HG03175 (cell line): ENCODE data around the gene DGKE.

Source experiments
- ATAC-seq: cut with Tn5 transposase; IDR thresholded peaks from one replicate; pipeline ENCODE4 v1.9.1; 2021; ENCODE audit warnings: mild to moderate bottlenecking, moderate library complexity; ENCODE audit not compliant: unreplicated experiment

DGKE gene

DNA sequence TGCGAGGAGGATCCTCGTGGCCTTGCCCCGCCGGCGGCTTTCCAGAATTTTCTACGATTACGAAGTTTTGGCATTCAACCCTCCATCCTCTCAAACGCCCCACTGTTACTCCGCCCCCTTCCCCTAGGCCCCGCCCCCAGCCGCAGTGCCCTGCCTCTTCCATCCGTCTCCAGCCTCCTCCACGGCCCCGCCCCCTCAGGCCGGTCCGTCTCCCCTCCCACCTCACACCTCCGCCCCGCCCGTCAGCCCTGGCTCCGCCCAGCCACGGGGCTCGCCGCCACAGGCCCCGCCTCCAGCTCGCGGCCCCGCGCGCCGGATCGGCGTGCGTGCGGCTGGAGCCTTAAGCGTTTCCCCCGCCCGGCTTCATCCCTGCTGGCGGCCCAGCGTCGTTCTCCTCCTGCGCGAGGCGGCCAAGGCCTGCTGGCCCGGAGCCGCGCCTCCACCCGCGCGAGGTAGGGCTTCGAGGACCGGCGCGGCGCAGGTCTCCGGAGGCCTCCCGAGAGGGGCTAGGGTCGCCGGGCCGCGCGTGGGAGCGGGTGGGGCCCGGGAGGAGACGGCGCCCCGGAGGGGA is at the start of gene DGKE, which contains the start of gene C17orf67:
DGKE (plus strand) TSS at position 343 of the 571 bp plus-strand sequence. CDS start 645 bp downstream, outside the sequence.
C17orf67 (minus strand) TSS at position 112 of the 571 bp plus-strand sequence. CDS start 18,110 bp downstream, outside the sequence.
- ATAC-seq = peak; percentile 70

DNA sequence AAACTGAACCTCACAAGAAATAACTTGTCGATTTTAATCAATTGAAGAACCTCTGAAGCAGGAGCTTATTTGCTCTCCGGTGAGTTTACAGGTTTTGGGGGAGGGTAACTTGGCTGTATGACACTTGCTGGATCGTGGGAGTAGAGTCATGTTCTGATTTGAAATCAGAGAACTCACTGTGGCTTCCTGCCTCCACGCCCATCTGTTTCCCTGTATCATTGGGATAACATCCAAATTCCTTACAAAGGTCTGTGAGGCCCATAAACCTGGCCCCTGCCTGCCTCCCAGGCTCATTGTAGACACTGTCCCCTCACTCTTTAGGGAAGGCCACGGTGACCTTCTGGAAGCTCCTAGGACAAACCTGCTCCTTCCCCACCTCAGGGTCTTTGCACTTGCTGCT is 48.5 kb upstream of the DGKE start:
- ATAC-seq = no peak

DNA sequence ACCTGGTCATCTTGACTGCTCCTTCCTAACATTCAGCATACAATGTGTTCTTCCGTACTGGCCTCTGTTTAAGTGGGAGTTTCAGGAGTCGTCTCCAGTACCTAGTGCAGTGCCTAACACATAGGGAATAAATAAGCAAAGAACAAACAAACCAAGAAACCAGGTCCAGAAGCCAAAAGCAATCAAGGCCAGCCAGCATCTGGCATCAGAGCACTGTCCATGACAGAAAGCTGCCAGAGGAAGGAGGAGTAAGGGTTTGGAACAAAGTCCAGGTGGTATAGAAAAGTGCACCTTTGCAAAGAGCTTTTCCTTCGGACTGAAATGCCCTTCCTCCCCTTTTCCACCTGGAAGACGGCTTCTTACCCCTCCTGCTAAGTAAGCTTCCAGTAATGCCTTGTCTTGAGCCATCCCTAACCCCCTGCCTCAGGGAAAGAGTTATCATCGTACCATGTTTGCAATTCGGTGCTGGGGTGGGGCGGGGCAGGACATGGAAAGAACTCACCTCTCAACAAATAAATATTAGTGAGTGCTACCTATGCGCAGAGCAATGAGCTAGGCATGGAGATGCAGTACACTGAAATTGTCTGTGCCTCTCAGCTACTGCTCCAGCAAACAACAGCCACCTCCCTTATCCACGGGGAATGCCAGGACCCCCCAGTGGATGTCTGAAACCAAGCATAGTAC is 47.8 kb upstream of the DGKE start:
- no peak for ATAC-seq

DNA sequence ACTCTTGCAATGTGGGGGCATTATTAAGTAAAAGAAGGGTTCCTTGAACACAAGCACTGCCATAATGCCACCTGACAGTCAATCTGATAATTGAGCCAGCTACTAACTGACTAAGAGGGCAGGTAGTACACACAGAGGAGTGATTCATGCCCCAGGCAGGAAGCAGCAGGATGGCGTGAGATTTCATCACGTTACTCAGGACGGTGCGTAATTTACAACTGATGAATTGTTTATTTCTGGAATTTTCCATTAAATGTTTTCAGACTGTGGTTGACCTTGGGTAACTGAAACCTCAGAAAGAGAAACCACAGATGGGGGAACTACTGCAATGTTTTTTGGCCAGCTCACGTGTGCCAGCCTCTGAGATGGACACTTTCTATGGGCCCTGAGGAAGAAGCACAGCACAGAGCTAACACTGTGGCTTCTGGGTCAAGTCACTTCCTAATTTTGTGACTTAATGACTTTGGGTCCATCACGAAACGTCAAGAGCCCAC is 46.9 kb upstream of the DGKE start:
- peak; percentile 83 for ATAC-seq

DNA sequence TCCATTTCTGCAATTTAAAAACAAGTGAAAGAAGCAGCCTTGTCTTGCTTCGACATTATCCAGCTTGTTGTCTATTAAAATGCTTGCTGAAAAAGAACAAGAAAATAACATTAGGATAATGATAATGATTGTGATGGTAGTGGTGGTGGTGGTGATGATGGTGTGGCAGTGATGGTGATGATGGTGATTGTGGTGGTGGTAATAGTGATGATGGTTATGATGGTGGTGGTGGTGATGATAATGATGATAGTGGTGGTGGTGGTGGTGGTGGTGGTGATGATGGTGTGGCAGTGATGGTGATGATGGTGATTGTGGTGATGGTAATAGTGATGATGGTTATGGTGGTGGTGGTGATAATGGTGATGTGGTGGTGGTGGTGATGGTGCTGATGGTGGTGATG is 41.7 kb upstream of the DGKE start:
- ATAC-seq = no peak

DNA sequence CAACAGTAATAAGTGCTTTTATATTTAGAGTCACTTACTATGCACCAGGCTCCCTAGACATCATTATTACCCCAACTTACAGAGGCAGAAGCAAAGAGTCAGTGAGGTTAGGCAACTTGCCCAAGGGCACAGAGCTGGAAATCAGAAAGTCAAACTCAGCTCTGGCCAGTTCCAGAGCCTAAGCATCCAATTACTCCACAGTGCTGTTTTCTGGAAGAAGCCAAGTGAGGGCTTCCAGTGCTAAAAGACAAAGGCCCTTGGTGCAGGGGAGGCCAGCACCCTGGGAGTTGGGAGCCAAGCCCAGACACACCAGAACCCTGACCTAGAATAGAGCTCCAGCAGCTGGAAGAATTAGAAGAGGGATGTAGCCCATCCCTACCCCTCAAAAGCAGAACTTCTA is 40.4 kb upstream of the DGKE start:
- no peak for ATAC-seq

DNA sequence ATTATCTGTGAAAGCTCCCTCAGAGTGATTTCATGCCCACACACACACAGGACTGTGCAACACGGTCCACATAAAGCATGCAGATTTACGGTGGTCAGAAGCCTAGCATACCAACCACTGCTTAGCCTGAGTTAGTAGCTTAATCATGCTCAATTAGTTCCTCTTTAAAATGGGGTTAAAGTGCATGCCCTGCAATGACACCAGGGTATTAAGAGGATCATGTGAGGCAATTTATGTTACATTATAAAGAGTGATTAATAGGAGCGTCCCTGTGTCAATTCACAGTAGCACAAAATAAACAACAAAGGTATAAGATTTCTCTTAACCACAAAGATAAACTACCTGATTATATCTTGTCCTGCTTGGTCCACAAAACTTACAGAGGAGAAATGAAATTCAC is 40.0 kb upstream of the DGKE start:
- no peak for ATAC-seq

DNA sequence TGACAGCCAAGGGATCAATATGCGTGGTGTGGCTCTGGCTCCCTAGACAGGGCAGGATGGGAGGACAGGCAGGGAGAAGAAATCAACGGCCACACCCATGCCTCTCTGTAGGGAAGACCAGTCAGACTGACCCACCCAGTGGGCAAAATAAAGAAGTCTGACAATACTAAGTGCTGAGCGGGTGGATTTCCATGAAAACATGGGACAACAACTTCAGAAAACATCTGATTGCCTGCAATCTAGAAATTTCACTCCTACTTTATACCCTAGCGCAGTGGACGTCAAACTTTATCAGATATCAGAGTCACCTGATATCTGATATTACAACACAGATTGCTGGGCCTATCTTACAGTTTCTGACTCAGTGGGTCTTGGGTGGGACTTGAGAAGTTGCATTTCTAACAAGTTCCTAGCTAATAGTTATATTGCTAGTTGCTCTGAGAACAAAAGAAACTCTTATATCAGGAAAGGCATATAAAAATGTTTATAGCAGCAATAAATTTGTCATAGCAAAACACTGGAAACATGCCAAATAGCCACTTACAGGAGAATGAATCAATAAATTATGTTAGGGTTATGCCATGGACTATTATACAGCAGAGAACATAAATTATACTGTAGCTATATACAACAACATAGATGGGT is 38.6 kb upstream of the DGKE start:
- ATAC-seq = no peak

DNA sequence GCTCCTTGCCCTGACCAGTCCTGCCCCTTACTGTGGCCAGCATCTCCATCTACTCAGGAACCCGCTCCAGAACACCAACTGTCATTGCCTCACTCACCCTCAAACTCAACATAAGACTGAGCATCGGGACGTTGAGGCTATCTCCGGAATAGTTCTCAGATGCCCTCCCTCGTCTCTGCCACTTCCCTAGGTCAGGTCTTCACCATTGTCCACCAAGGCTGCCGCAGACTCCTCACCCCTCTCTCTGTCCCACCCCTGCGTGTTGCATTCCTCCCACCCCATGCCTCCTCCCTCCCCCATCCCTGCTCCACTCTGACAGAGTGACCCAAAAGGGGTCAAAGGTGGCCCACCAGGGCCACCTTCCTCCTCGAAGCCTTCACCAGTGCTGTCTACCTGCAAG is 37.4 kb upstream of the DGKE start:
- no peak for ATAC-seq

DNA sequence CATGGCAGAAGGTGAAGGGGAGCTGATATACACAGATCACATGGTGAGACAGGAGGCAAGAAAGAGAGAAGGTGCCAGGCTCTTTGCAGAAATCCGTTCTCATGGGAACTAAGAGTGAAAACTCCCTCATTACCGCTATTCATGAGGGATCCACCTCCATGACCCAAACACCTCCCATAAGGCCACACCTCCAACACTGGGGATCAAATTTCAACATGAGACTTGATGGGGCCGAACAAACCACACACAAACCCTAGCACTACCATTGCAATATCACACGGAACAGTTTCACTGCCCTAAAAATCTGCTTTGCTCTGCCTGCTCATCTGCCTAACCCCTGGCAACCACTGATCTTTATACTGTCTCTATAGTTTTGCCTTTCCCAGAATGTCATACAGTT is 35.0 kb upstream of the DGKE start:
- no peak for ATAC-seq

DNA sequence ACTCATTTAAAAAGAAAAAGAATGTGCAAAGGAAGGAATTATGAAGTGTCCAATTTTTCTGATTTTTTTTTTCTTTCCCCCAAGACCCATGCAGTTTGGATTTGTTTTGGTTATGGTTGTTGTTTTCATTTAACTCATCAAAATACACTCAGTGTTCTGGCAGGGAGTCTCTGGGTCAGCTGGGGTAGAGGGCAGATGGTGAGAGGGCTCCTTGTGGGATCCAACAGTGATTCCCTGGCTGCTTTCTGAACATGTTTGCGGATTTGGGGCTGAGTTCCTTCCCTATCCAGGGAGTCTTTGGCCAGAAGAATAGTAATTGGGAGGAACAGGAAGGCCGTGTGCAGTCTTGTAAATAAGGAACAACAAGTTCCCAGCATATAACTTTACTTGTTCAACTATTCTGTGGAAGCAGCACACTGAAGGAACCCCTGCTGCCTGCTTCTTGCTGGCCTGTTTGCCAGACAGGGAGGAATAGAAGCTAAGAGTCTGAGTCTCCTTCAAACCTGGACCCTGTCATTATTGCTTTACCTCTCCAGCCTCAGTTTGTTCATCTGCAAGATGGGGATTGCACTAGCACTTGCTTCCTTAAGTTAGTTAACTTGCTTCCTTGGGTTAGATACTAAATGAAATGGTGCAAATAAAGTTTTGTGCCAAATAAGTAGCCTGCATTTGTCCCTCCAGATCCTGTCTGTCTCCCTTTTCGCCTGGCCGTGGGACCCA is 32.3 kb upstream of the DGKE start:
- no peak for ATAC-seq

DNA sequence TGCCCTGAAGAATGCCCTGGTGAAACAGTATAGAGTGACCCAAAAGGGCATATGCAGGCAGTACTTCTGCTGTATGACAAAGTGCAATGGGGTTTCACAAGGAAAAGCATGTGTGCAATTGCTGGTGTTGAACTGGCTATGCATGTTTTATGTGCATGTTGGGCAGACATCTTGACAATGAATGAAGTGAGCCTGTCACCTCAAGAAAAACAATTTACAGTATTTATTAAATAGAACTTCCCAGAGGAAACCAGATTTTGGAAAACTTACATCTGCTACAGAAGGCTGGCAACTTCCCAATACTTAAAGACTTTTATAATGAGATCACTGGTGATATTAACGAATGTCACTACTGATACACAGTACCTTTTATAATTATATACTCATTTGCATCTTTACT is 30.9 kb upstream of the DGKE start:
- no peak for ATAC-seq

DNA sequence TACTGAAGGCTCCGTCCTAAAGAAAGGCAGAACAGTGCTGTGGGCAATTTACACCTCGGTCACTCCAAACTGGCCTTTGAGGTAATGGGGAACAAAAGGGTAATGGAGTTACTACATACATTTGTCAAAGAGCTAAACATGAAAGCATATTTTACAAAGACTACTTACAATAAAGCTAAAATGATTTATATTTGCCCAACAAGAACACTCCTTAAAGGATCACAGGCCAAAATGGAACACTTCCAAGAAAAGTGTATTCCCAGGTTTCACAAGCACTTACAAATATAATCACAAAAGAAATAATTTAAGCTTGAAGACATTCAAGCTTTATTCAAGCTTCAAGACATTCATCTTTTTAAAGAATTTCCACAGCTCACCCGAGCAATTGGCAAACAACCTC is 29.5 kb upstream of the DGKE start:
- no peak for ATAC-seq

DNA sequence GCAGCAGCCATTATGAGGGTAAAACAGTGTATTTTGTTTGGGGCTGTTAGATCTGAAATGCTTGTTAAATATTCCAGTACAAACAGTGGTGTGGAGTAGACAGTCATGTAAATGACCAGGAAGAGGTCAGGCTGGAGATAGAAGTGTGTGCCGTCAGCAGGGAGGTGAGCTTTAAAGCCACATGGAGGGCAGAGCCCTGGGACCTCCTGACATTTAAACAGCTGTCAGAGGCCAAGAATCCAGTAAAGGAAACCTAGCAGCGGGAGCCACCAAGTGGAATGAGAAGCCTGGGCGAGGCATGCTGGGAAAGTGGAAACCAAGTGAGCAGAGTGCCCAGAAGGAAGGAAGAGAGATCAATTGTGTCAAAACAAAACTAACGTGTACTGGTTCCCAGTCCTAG is 27.0 kb upstream of the DGKE start:
- no peak for ATAC-seq

DNA sequence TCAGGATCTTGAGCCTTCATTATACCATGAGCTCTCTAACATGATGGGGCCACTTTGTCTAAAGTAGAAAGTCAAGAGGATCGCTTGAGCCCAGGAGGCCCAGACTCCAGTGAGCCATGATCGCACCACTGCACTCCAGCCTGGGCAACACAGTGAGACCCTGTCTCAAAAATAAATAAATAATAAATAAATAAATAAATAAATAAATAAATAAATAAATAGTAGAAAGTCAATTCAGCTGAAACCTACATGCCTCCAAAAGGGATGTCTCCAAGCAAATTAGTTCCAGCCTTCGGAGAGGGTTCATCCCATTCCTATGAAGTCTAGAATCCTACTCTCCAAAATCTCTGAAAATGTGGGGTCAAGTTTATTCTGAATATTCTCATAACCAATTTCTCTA is 26.2 kb upstream of the DGKE start:
- ATAC-seq = no peak

DNA sequence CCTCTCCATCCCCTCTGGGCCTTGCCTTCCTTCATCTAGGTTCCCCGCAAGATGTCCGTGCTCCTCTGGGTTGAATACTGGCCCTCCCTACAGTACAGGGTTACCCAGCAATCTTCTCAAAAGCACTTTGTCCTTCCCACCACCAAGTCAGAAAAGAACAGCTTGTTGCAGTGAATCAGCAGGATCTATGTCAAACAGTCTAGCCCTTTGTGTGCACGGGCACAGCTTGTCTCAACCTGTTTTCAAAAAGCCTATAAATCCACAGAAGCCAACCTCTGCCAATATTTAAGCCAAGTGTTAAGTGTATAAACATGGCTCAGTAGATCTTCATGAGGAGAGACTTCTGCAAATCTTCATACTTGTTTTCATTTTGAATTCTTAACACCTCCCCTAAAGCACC is 25.4 kb upstream of the DGKE start:
- ATAC-seq = no peak

DNA sequence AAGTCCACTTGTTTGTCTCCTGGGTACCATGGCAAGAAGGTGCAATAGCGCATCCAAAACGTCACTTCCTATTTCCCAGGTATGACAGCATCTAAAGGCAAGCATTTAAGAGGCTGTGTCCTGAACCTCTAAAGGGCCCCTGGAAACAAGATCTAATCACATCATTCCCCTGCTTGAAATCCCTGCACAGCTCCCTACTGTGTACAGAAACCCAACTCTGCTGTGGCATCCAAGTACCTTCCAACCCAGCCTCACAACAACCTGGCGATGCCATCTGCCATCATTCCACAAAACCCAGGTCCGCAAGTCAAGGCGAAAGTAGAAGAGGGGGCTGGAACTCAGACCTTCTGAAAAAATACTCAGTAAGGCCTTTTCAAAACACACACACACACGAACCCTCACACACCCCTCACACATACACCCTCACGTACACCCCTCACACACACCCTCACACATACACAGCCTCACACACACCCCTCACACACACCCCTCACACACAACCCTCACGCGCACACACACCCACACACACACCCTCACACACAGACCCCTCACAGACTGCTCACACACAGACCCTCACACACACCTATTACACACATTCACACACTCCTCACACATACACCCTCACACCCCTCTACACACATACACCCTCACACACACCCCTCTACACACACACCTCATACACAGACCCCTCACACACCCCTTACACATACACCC is 24.7 kb upstream of the DGKE start:
- ATAC-seq = no peak

DNA sequence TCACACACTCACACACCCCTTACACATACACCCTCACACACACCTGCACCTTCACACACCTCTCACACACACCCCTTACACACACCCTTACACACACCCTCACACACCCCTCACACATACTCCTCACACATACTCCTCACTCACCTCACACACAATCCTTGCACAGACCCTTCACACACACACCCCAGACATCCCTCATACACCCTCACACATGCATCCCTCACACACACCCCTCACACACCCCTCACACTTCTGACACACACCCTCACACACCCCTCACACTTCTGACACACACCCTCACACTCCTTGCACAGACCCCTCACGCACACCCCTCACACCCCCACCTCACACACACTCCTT is 24.2 kb upstream of the DGKE start:
- ATAC-seq = no peak

DNA sequence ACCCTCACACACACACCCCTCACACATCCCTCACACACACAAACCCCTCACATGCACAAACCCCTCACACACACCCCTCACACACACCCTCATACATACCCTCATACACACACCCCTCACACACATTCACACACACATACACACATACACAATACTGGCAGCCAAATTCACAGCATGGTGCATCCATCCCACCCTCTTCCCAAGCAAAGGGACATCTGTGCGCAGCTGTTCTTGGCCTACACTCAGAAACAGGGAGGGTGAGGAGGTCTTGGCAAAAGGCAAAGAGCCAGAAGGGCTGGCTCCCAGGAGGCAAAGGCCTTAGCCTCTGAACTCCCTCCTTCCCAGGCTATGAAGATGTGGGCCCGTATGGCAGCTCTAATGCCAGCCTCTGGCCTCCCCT is 23.6 kb upstream of the DGKE start:
- no peak for ATAC-seq

DNA sequence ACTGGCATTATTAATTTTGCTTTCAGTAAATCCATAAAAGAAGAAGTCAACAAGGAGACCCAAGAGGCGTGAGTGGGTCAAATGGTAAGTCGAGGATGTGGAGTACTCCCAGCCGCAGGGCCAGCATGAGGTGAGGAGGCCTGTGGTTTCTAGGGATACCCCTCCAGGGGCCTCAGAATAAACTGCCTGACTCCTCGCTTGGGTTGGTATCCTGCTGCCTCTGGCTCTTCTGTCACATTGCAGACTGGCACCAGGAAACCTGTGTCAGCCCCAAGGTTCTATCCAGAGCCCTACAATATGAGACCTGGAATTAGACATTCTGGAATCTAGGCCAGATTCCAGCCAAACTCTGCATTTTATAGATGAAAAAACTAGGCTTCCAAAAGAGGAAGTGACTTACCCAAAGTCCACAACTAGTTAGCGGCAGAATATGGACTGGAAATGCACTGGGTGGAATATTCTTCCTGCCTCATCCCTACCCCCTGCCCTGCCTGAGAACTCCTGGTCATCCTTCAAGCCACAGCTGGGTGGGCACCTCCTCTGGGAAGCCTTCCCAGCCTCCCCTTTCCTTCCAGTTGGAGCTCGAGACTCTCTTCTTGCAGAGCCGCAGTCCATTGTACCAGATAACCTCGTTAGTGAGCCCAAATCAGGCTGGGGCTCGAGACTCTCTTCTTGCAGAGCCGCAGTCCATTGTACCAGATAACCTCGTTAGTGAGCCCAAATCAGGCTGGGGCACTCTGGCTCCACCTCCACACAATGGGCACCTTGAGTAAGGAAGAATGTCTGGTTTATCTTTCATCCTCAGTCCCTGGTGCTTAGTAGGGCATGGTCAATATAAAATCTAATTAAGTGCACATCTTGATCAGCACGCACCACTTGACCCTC is 22.8 kb upstream of the DGKE start:
- no peak for ATAC-seq
